Smooth muscle cell (in vitro differentiated cells): ENCODE data around the gene RFPL4AL1. TPM values are rescaled to one million over a fixed set of nuclear protein-coding genes. Genes with fewer than 3 reads are reported as not detected.
"Not testable (repeated sequence)": the region's sequence is repeated elsewhere in the genome, so short reads cannot be mapped to it uniquely, and the experiment has no call there.

ENCODE experiments used
- DNase-seq: peaks from one replicate; lab custom pipeline; 2025; ENCODE audit not compliant: unreplicated experiment; lab: John Stamatoyannopoulos, UW
- H2AFZ ChIP-seq: fragments of 200-600 bp; sonication (generic); 2 replicates; pipeline ENCODE4 v1.6.0; 2016; ENCODE audit warnings: antibody characterized with exemption, low read depth, mild to moderate bottlenecking
- H3F3A ChIP-seq: fragments of 200-600 bp; sonication (generic); 2 replicates; pipeline ENCODE4 v1.6.0; 2017; ENCODE audit warnings: antibody characterized with exemption, low read depth
- H3K27ac ChIP-seq: fragments of 200-600 bp; sonication (generic); 2 replicates; pipeline ENCODE4 v1.5.1; 2016; ENCODE audit warnings: low read depth, mild to moderate bottlenecking
- H3K27me3 ChIP-seq: fragments of 200-600 bp; sonication (generic); 2 replicates; pipeline ENCODE4 v1.6.1; 2016; ENCODE audit warnings: low read depth, mild to moderate bottlenecking
- H3K36me3 ChIP-seq: fragments of 200-600 bp; sonication (generic); 2 replicates; pipeline ENCODE4 v1.5.1; 2016; ENCODE audit warnings: low read depth
- H3K4me1 ChIP-seq: fragments of 200-600 bp; sonication (generic); 2 replicates; pipeline ENCODE4 v1.5.1; 2016; ENCODE audit warnings: low read depth
- H3K4me2 ChIP-seq: fragments of 200-600 bp; sonication (generic); 2 replicates; pipeline ENCODE4 v1.6.0; 2016; ENCODE audit warnings: mild to moderate bottlenecking
- H3K4me3 ChIP-seq: fragments of 200-600 bp; sonication (generic); 2 replicates; pipeline ENCODE4 v1.5.1; 2016; ENCODE audit warnings: mild to moderate bottlenecking
- H3K79me2 ChIP-seq: fragments of 200-600 bp; sonication (generic); 2 replicates; pipeline ENCODE4 v1.6.0; 2016; ENCODE audit warnings: low read depth, mild to moderate bottlenecking
- H3K9ac ChIP-seq: fragments of 200-600 bp; sonication (generic); 2 replicates; pipeline ENCODE4 v1.6.0; 2016; ENCODE audit warnings: low read depth
- H3K9me3 ChIP-seq: fragments of 200-600 bp; sonication (generic); replicated peaks from 2 replicates; pipeline ENCODE4 v1.5.1; 2016; ENCODE audit warnings: low read depth
- H4K20me1 ChIP-seq: fragments of 200-600 bp; sonication (generic); 2 replicates; pipeline ENCODE4 v1.6.0; 2016; ENCODE audit warnings: low read depth
- CTCF ChIP-seq: fragments of 200-600 bp; sonication (generic); IDR thresholded peaks from 2 replicates; pipeline ENCODE4 v1.5.1; 2017; ENCODE audit warnings: borderline replicate concordance, mild to moderate bottlenecking, antibody characterized with exemption; ENCODE audit not compliant: insufficient read depth, poor library complexity, severe bottlenecking
- whole genome bisulfite sequencing: methylation state at CpG from one replicate; pipeline ENCODE4 v1.1.7; 2016; ENCODE audit warnings: low lambda C conversion rate; 5-methylcytosine and 5-hydroxymethylcytosine counted together
- polyA plus RNA-seq: library from polyadenylated mRNA; unstranded; fragments of >200 nt; fragmentation: Nextera tagmentation; extraction: Ambion mirVana; gene quantifications from 2 replicates; pipeline ENCODE4 v1.2.1, GENCODE V29; 2016
- total RNA-seq: library from RNA; depleted of rRNA; stranded (reverse); fragments of >200 nt; gene quantifications from 2 replicates; pipeline ENCODE4 v1.2.3, GENCODE V29; 2014

Gene RFPL4AL1
- total RNA-seq, result not detected in 2 replicates
- not detected in 2 replicates for polyA plus RNA-seq

- H3K4me1 ChIP-seq, H3K9ac ChIP-seq, H3K4me3 ChIP-seq, H3K36me3 ChIP-seq, H3F3A ChIP-seq, H2AFZ ChIP-seq, H3K4me2 ChIP-seq, H3K27me3 ChIP-seq, H4K20me1 ChIP-seq, H3K27ac ChIP-seq, DNase-seq, H3K9me3 ChIP-seq, H3K79me2 ChIP-seq: not testable (repeated sequence)
- 82% methylated on average over 5 of the region's 6 CpGs for WGBS
Measured at GRCh38 chr19:55768818-55769217, at the start of gene RFPL4AL1. Gene RFPL4AL1, plus strand, starts transcription at chr19:55769118. Its CDS starts 2,687 bp downstream, at chr19:55771805.

GRCh38 chr19:55720214-55720746, 48.6 kb upstream of the RFPL4AL1 start:
- Histone ChIP-seq H3K4me2 (no peak overlapping the region), H3F3A (no peaks in the 10 kb centered on the region), H2AFZ (no peak overlapping the region), H3K79me2 (no peaks in the 10 kb centered on the region), H3K9ac (no peak overlapping the region), H3K27ac (no peak overlapping the region), H4K20me1 (no peaks in the 10 kb centered on the region), H3K4me3 (no peak overlapping the region), H3K36me3 (no peaks in the 10 kb centered on the region), H3K4me1 (no peaks in the 10 kb centered on the region), H3K9me3 (peaks cover 9% of the 10 kb centered on the region), H3K27me3 (no peaks in the 10 kb centered on the region)
- TF ChIP-seq CTCF, result no peak
- DNase-seq, result no peak
- WGBS, result 54% methylated on average over 5 of the region's 5 CpGs

- no peak for DNase-seq
- no peaks in the 10 kb centered on the region for H3K79me2 ChIP-seq
- H3K9ac ChIP-seq, result no peak overlapping the region
- 66% methylated on average over 3 of the region's 3 CpGs for WGBS
- no peaks in the 10 kb centered on the region for H4K20me1 ChIP-seq
- no peak overlapping the region for H3K4me3 ChIP-seq
- H3K27ac ChIP-seq, result no peak overlapping the region
- H3K36me3 ChIP-seq, result no peaks in the 10 kb centered on the region
- peaks cover 9% of the 10 kb centered on the region for H3K9me3 ChIP-seq
- H3K27me3 ChIP-seq, result no peaks in the 10 kb centered on the region
- H3K4me2 ChIP-seq, result no peak overlapping the region
- H3F3A ChIP-seq, result no peaks in the 10 kb centered on the region
- no peak for TF ChIP-seq CTCF
- H2AFZ ChIP-seq, result no peak overlapping the region
- H3K4me1 ChIP-seq, result no peaks in the 10 kb centered on the region
Measured at GRCh38 chr19:55720801-55721200, 48.1 kb upstream of the RFPL4AL1 start.

- Histone ChIP-seq H3K27ac (no peak overlapping the region), H2AFZ (no peak overlapping the region), H3K9ac (no peak overlapping the region), H3F3A (no peaks in the 10 kb centered on the region), H3K4me2 (no peak overlapping the region), H3K4me3 (no peak overlapping the region), H4K20me1 (no peaks in the 10 kb centered on the region), H3K4me1 (no peaks in the 10 kb centered on the region), H3K9me3 (peaks cover 9% of the 10 kb centered on the region), H3K27me3 (no peaks in the 10 kb centered on the region), H3K36me3 (no peaks in the 10 kb centered on the region), H3K79me2 (no peaks in the 10 kb centered on the region)
- WGBS, result 75% methylated on average over 8 of the region's 8 CpGs
- TF ChIP-seq CTCF, result no peak
- no peak for DNase-seq
Measured at GRCh38 chr19:55723491-55723890, 45.4 kb upstream of the RFPL4AL1 start.

GRCh38 chr19:55730378-55730777, 38.5 kb upstream of the RFPL4AL1 start:
- H3K36me3 ChIP-seq, H4K20me1 ChIP-seq, H3K79me2 ChIP-seq, H2AFZ ChIP-seq, H3K9ac ChIP-seq, H3K4me1 ChIP-seq, H3K4me3 ChIP-seq, H3K9me3 ChIP-seq, H3K27me3 ChIP-seq, H3K4me2 ChIP-seq, H3F3A ChIP-seq, H3K27ac ChIP-seq, DNase-seq: not testable (repeated sequence)
- 56% methylated on average over 2 of the region's 2 CpGs for WGBS
